ENCODE results near the gene KDM4B. TPM values are rescaled to one million over a fixed set of nuclear protein-coding genes. Genes with fewer than 3 reads are reported as not detected.

The KDM4B gene
- total RNA-seq, 1 experiment from 2014 or later: 35.9 TPM

GRCh38 chr19:5152767-5153532 is 184.0 kb downstream of the KDM4B start:
- Histone ChIP-seq H3K36me3 (ENCODE audit: control insufficient read depth in 1 of 2, insufficient read depth in 2 of 2, low read length in 2 of 2) (no peaks in the 10 kb centered on the region; a peak in 1 of 4 replicates), H3K27me3 (ENCODE audit: insufficient read depth, low read length) (no peaks in the 10 kb centered on the region), H3K9ac (ENCODE audit: low read length) (no peak overlapping the region), H2AFZ (ENCODE audit: low read depth, low read length, poor library complexity, severe bottlenecking) (no peak overlapping the region), H3K4me3 (replicated peaks in 1 of 2; ENCODE audit: low read depth in 1 of 2, low read length in 2 of 2) (no peak overlapping the region), H3K4me2 (ENCODE audit: low read length) (no peak overlapping the region), H3K27ac (ENCODE audit: low read depth, low read length) (no peak overlapping the region), H3K79me2 (ENCODE audit: insufficient read depth, low read length) (no peaks in the 10 kb centered on the region), H3K9me2 (ENCODE audit: insufficient read depth) (no peaks in the 10 kb centered on the region), H4K20me1 (ENCODE audit: insufficient read depth) (no peaks in the 10 kb centered on the region), H3K4me1 (ENCODE audit: control insufficient read depth in 1 of 2, insufficient read depth in 2 of 2, low read length in 2 of 2) (no peaks in the 10 kb centered on the region), H3K9me3 (ENCODE audit: control insufficient read depth in 1 of 2, insufficient read depth in 1 of 2, low read depth in 1 of 2, low read length in 2 of 2) (no peaks in the 10 kb centered on the region)
- RAD21 ChIA-PET (ENCODE audit: low non-redundant PET in 1 of 2, low total read pairs in 2 of 2, uncharacterized antibody in 2 of 2, unreplicated experiment in 2 of 2): no interaction called here
- POLR2A ChIA-PET: interaction anchor here (0.7 kb wide), 1 partner anchor 83 kb away, joined by 3 read pairs; no protein-coding TSS in a partner anchor
- BruUV-seq (replicated peaks): no TSS peak
- no peak for ATAC-seq
- CTCF ChIA-PET: interaction anchor here (1.5 kb wide), 1 partner anchor 343 kb away, joined by 7 read pairs; no protein-coding TSS in a partner anchor
- no peak for TF ChIP-seq RAD21 (IDR thresholded peaks at IDR 0.05; ENCODE audit: low read depth)
- no peak for TF ChIP-seq EZH2 (IDR thresholded peaks at IDR 0.05)
- TF ChIP-seq FOSL1 (IDR thresholded peaks at IDR 0.05; ENCODE audit: low read depth): no peak
- TF ChIP-seq SRF (IDR thresholded peaks at IDR 0.05; ENCODE audit: low read depth): no peak
- no peak for TF ChIP-seq TCF7L2 (IDR thresholded peaks at IDR 0.05; ENCODE audit: borderline replicate concordance, extremely low read depth, insufficient read depth, insufficient read length)
- TF ChIP-seq POLR2AphosphoS5 (IDR thresholded peaks at IDR 0.05; ENCODE audit: low read depth, low read length): no peak
- no peak for TF ChIP-seq CTCF (IDR thresholded peaks at IDR 0.05 in 2 of 3, conservative IDR thresholded peaks at IDR 0.05 in 1 of 3; ENCODE audit: borderline replicate concordance in 1 of 3, insufficient read depth in 1 of 3, low read depth in 2 of 3, low read length in 2 of 3)
- no peak for TF ChIP-seq JUND (IDR thresholded peaks at IDR 0.05)
- TF ChIP-seq ZFX (IDR thresholded peaks at IDR 0.05): no peak
- no peak for TF ChIP-seq ELF1 (IDR thresholded peaks at IDR 0.05; ENCODE audit: borderline replicate concordance, low read depth)
- intact Hi-C loops (cut with micrococcal nuclease): no loop called here
- no peak for DNase-seq (ENCODE audit: low read depth, low spot score)

Data from HCT116 (cell line).